ENCODE measurements around the gene DHFR2.

Gene DHFR2

DNA sequence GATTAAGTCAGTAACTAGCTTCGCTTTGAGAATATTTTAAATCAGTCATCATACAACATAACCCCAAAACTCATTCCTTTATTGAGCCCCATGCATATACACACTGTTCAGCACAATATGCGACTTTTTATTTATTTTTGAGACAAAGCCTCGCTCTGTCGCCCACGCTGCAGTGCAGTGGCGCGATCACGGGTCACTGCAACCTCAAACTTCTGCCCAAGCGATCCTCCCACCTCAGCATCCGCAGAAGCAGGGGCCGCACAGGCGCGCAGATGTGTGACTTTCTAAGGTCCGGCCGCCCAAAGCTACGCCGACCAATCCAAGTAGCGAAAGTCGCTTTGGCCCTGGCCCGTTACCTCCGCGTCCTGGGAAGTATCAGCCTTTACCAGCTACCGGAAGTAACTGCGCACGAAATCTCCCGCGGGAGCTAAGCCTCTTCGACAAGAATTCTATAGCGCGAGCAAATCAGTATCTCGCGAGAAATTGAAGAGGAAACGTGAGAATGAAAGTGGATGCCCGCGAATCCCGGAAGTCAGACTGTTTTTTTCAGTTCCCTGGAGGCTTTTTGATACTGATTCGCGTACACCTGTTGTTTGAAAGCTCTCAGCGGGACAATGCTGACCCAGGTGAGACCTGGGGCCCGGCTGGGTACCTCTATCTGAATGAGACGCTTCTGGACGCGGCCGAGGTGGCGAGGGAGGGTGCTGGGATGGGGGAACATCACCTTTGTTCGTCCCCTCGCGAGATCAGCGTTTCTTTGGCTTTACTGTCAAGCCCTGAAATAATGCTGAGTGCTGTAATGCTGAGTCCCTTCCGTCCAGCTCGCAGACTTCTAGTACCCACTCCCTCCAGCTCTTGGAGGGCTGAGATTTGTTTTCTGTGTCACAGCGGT, at the start of gene DHFR2, which contains the start of gene NSUN3:
Gene DHFR2 (minus strand): TSS at position 404 of the 892 bp plus-strand sequence. CDS start 1,405 bp downstream, outside the sequence.
Gene NSUN3 (plus strand): TSS at position 549 of the 892 bp plus-strand sequence. CDS start 66 bp downstream, at position 615.
- POLR2A ChIA-PET, result interaction anchor here (0.6 to 1.7 kb wide), 8 partner anchors 13 to 89 kb away, joined by 3 to 12 read pairs (median 4); partner anchors contain the start of gene PROS1
- CTCF ChIA-PET, result interaction anchor here (0.6 to 1.4 kb wide), 2 partner anchors 19 to 58 kb away, joined by 3 read pairs; no protein-coding TSS in a partner anchor
- H3K36me3 ChIP-seq (ENCODE audit: control insufficient read depth in 2 of 2, insufficient read depth in 1 of 2, low read length in 2 of 2), result peaks cover 0 to 26% of the 10 kb centered on the region in 2 experiments; a peak in 1 of 3 replicates
- H3K4me1 ChIP-seq (ENCODE audit: control insufficient read depth, insufficient read depth, low read length), result no peaks in the 10 kb centered on the region
- peak within 1 kb of the TSS; percentile 86 for H3K27ac ChIP-seq (ENCODE audit: extremely low read depth, low read depth, low read length)
- H3K9me3 ChIP-seq (ENCODE audit: control insufficient read depth, insufficient read depth, low read depth, low read length), result no peaks in the 10 kb centered on the region
- peak within 1 kb of the TSS; percentile 86 for H3K4me3 ChIP-seq (ENCODE audit: low read depth, low read length)
- TF ChIP-seq SALL2 (tag by site-specific recombination; IDR thresholded peaks at IDR 0.05; ENCODE audit: borderline replicate concordance) (no peak), HOXC10 (CRISPR knock-in tag; IDR thresholded peaks at IDR 0.05) (no peak), SP7 (tag by site-specific recombination; IDR thresholded peaks at IDR 0.05) (no peak), ZFHX2 (tag by site-specific recombination; conservative IDR thresholded peaks at IDR 0.05) (peak; percentile 81), ZEB2 (tag by site-specific recombination; IDR thresholded peaks at IDR 0.05) (peak; percentile 43), KLF16 (tag by site-specific recombination; IDR thresholded peaks at IDR 0.05) (no peak), ZNF2 (tag by site-specific recombination; IDR thresholded peaks at IDR 0.05) (peak; percentile 12; the same call in 1 of the 2 replicates), ZXDB (tag by site-specific recombination; IDR thresholded peaks at IDR 0.05) (peak; percentile 78; the same call in 1 of the 2 replicates), ZNF677 (tag by site-specific recombination; IDR thresholded peaks at IDR 0.05) (no peak), ZNF600 (tag by site-specific recombination; IDR thresholded peaks at IDR 0.05) (no peak), EGR2 (tag by site-specific recombination; IDR thresholded peaks at IDR 0.05; ENCODE audit: low read depth) (peak; percentile 66), ZNF48 (tag by site-specific recombination; IDR thresholded peaks at IDR 0.05) (no peak), OVOL3 (tag by site-specific recombination; IDR thresholded peaks at IDR 0.05) (peak; percentile 39; the same call in 1 of the 2 replicates), ZNF335 (tag by site-specific recombination; conservative IDR thresholded peaks at IDR 0.05) (peak; percentile 72), ZNF391 (tag by site-specific recombination; IDR thresholded peaks at IDR 0.05; ENCODE audit: borderline replicate concordance, low read depth) (no peak)
- TF ChIP-seq, protein P1, sequence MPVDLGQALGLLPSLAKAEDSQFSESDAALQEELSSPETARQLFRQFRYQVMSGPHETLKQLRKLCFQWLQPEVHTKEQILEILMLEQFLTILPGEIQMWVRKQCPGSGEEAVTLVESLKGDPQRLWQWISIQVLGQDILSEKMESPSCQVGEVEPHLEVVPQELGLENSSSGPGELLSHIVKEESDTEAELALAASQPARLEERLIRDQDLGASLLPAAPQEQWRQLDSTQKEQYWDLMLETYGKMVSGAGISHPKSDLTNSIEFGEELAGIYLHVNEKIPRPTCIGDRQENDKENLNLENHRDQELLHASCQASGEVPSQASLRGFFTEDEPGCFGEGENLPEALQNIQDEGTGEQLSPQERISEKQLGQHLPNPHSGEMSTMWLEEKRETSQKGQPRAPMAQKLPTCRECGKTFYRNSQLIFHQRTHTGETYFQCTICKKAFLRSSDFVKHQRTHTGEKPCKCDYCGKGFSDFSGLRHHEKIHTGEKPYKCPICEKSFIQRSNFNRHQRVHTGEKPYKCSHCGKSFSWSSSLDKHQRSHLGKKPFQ (tag by site-specific recombination; IDR thresholded peaks at IDR 0.05), result no peak
- TF ChIP-seq, protein P2, sequence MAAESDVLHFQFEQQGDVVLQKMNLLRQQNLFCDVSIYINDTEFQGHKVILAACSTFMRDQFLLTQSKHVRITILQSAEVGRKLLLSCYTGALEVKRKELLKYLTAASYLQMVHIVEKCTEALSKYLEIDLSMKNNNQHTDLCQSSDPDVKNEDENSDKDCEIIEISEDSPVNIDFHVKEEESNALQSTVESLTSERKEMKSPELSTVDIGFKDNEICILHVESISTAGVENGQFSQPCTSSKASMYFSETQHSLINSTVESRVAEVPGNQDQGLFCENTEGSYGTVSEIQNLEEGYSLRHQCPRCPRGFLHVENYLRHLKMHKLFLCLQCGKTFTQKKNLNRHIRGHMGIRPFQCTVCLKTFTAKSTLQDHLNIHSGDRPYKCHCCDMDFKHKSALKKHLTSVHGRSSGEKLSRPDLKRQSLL (tag by site-specific recombination; IDR thresholded peaks at IDR 0.05), result no peak
- TF ChIP-seq, protein P3, sequence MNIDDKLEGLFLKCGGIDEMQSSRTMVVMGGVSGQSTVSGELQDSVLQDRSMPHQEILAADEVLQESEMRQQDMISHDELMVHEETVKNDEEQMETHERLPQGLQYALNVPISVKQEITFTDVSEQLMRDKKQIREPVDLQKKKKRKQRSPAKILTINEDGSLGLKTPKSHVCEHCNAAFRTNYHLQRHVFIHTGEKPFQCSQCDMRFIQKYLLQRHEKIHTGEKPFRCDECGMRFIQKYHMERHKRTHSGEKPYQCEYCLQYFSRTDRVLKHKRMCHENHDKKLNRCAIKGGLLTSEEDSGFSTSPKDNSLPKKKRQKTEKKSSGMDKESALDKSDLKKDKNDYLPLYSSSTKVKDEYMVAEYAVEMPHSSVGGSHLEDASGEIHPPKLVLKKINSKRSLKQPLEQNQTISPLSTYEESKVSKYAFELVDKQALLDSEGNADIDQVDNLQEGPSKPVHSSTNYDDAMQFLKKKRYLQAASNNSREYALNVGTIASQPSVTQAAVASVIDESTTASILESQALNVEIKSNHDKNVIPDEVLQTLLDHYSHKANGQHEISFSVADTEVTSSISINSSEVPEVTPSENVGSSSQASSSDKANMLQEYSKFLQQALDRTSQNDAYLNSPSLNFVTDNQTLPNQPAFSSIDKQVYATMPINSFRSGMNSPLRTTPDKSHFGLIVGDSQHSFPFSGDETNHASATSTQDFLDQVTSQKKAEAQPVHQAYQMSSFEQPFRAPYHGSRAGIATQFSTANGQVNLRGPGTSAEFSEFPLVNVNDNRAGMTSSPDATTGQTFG (tag by site-specific recombination; IDR thresholded peaks at IDR 0.05; ENCODE audit: borderline replicate concordance), result no peak
- TF ChIP-seq, protein P4, sequence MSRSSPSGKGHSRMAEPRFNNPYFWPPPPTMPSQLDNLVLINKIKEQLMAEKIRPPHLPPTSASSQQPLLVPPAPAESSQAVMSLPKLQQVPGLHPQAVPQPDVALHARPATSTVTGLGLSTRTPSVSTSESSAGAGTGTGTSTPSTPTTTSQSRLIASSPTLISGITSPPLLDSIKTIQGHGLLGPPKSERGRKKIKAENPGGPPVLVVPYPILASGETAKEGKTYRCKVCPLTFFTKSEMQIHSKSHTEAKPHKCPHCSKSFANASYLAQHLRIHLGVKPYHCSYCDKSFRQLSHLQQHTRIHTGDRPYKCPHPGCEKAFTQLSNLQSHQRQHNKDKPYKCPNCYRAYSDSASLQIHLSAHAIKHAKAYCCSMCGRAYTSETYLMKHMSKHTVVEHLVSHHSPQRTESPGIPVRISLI (tag by site-specific recombination; IDR thresholded peaks at IDR 0.05), result peak; percentile 79
- TF ChIP-seq, protein P5, sequence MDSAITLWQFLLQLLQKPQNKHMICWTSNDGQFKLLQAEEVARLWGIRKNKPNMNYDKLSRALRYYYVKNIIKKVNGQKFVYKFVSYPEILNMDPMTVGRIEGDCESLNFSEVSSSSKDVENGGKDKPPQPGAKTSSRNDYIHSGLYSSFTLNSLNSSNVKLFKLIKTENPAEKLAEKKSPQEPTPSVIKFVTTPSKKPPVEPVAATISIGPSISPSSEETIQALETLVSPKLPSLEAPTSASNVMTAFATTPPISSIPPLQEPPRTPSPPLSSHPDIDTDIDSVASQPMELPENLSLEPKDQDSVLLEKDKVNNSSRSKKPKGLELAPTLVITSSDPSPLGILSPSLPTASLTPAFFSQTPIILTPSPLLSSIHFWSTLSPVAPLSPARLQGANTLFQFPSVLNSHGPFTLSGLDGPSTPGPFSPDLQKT (IDR thresholded peaks at IDR 0.05; ENCODE audit: borderline replicate concordance, low read depth, low read length), result 0 out of 2 replicates have a peak, but pooled peaks have one; percentile 58
- TF ChIP-seq, protein P6, sequence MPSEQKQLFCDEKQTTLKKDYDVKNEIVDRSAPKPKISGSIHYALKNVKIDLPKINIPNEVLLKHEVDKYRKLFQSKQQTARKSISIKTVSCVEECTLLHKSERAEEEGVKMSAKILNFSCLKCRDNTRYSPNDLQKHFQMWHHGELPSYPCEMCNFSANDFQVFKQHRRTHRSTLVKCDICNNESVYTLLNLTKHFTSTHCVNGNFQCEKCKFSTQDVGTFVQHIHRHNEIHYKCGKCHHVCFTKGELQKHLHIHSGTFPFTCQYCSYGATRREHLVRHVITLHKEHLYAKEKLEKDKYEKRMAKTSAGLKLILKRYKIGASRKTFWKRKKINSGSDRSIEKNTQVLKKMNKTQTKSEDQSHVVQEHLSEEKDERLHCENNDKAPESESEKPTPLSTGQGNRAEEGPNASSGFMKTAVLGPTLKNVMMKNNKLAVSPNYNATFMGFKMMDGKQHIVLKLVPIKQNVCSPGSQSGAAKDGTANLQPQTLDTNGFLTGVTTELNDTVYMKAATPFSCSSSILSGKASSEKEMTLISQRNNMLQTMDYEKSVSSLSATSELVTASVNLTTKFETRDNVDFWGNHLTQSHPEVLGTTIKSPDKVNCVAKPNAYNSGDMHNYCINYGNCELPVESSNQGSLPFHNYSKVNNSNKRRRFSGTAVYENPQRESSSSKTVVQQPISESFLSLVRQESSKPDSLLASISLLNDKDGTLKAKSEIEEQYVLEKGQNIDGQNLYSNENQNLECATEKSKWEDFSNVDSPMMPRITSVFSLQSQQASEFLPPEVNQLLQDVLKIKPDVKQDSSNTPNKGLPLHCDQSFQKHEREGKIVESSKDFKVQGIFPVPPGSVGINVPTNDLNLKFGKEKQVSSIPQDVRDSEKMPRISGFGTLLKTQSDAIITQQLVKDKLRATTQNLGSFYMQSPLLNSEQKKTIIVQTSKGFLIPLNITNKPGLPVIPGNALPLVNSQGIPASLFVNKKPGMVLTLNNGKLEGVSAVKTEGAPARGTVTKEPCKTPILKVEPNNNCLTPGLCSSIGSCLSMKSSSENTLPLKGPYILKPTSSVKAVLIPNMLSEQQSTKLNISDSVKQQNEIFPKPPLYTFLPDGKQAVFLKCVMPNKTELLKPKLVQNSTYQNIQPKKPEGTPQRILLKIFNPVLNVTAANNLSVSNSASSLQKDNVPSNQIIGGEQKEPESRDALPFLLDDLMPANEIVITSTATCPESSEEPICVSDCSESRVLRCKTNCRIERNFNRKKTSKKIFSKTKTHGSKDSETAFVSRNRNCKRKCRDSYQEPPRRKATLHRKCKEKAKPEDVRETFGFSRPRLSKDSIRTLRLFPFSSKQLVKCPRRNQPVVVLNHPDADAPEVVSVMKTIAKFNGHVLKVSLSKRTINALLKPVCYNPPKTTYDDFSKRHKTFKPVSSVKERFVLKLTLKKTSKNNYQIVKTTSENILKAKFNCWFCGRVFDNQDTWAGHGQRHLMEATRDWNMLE (tag by site-specific recombination; conservative IDR thresholded peaks at IDR 0.05; ENCODE audit: low read depth), result peak; percentile 67
- TF ChIP-seq, protein P7, sequence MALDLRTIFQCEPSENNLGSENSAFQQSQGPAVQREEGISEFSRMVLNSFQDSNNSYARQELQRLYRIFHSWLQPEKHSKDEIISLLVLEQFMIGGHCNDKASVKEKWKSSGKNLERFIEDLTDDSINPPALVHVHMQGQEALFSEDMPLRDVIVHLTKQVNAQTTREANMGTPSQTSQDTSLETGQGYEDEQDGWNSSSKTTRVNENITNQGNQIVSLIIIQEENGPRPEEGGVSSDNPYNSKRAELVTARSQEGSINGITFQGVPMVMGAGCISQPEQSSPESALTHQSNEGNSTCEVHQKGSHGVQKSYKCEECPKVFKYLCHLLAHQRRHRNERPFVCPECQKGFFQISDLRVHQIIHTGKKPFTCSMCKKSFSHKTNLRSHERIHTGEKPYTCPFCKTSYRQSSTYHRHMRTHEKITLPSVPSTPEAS (tag by site-specific recombination; IDR thresholded peaks at IDR 0.05), result no peak

Data from HEK293 (cell line).